DND-41 (cell line): Measurements from ENCODE around the gene INPP5E.

Source experiments
- ATAC-seq: fragments of 200-7000 bp; cut with Tn5 transposase; 3 replicates; pipeline ENCODE4 v1.9.1; 2021; ENCODE audit warnings: low read depth; ENCODE audit not compliant: insufficient read depth
- DNase-seq: peaks from one replicate; pipeline ENCODE4 v3.0.0-alpha.2; 2020
- H2AFZ ChIP-seq: 2 replicates; pipeline ENCODE4 v1.6.0; 2012; ENCODE audit warnings: low read depth, low read length
- H3K27ac ChIP-seq: 2 replicates; pipeline ENCODE4 v1.5.1; 2012; ENCODE audit warnings: low read length, inconsistent platforms
- H3K27me3 ChIP-seq: fragments of 200-600 bp; sonication (generic); 2 replicates; pipeline ENCODE4 v1.6.0; 2012; ENCODE audit warnings: low read length, mild to moderate bottlenecking, inconsistent platforms; ENCODE audit not compliant: insufficient read depth, poor library complexity
- H3K36me3 ChIP-seq: 2 replicates; pipeline ENCODE4 v1.5.1; 2012; ENCODE audit warnings: low read length, inconsistent platforms; ENCODE audit not compliant: insufficient read depth
- H3K4me1 ChIP-seq: 2 replicates; pipeline ENCODE4 v1.5.1; 2012; ENCODE audit warnings: mild to moderate bottlenecking, low read length; ENCODE audit not compliant: insufficient read depth
- H3K4me2 ChIP-seq: 2 replicates; pipeline ENCODE4 v1.6.0; 2012; ENCODE audit warnings: mild to moderate bottlenecking, moderate library complexity, low read length, inconsistent platforms; ENCODE audit not compliant: insufficient read depth
- H3K4me3 ChIP-seq, 2 experiments: fragments of 200-600 bp in 1 of 2; shearing (Covaris generic) in 1 of 2; 2 replicates each; pipeline ENCODE4 v1.5.1; 2012 to 2016; ENCODE audit warnings: inconsistent platforms in 2 of 2, low read length in 2 of 2, mild to moderate bottlenecking in 2 of 2, low read depth in 1 of 2, moderate library complexity in 1 of 2
- H3K79me2 ChIP-seq: 2 replicates; pipeline ENCODE4 v1.6.0; 2012; ENCODE audit warnings: low read length, inconsistent platforms; ENCODE audit not compliant: insufficient read depth
- H3K9ac ChIP-seq: 2 replicates; pipeline ENCODE4 v1.6.0; 2012; ENCODE audit warnings: low read depth, mild to moderate bottlenecking, inconsistent platforms, low read length, moderate library complexity
- H3K9me3 ChIP-seq: 2 replicates; pipeline ENCODE4 v1.5.1; 2012; ENCODE audit warnings: low read length, moderate library complexity, mild to moderate bottlenecking, inconsistent platforms; ENCODE audit not compliant: insufficient read depth, severe bottlenecking
- H4K20me1 ChIP-seq: 2 replicates; pipeline ENCODE4 v1.6.0; 2012; ENCODE audit warnings: low read length; ENCODE audit not compliant: insufficient read depth
- CTCF ChIP-seq: IDR thresholded peaks from 2 replicates; pipeline ENCODE4 v1.5.1; 2012; ENCODE audit warnings: borderline replicate concordance, low read length, moderate library complexity, mild to moderate bottlenecking; ENCODE audit not compliant: poor library complexity, severe bottlenecking; ENCODE audit errors: extremely low read depth
- EZH2 ChIP-seq: IDR thresholded peaks from 3 replicates; pipeline ENCODE4 v1.6.1; 2012; ENCODE audit warnings: borderline replicate concordance, low read depth, mild to moderate bottlenecking, moderate library complexity, low read length, inconsistent platforms; ENCODE audit not compliant: severe bottlenecking

INPP5E gene

GRCh38 chr9:136445799-136446198 lies 6.2 kb upstream of the INPP5E start:
- peaks cover 15% of the 10 kb centered on the region for H4K20me1 ChIP-seq
- no peak overlapping the region for H2AFZ ChIP-seq
- H3K27me3 ChIP-seq: no peaks in the 10 kb centered on the region
- no peaks in the 10 kb centered on the region for H3K79me2 ChIP-seq
- no peaks in the 10 kb centered on the region for H3K9me3 ChIP-seq
- H3K4me2 ChIP-seq: no peak overlapping the region
- no peak overlapping the region for H3K4me3 ChIP-seq
- no peak overlapping the region for H3K27ac ChIP-seq
- no peaks in the 10 kb centered on the region for H3K4me1 ChIP-seq
- no peak for ATAC-seq
- no peak for DNase-seq
- no peak for TF ChIP-seq CTCF
- TF ChIP-seq EZH2: no peak
- no peak overlapping the region for H3K9ac ChIP-seq
- peaks cover 92% of the 10 kb centered on the region for H3K36me3 ChIP-seq

- no peaks in the 10 kb centered on the region for H3K9me3 ChIP-seq
- DNase-seq (no peak), ATAC-seq (no peak)
- peaks cover 5% of the 10 kb centered on the region for H3K79me2 ChIP-seq
- no peaks in the 10 kb centered on the region for H3K27me3 ChIP-seq
- TF ChIP-seq EZH2 (no peak), CTCF (no peak)
- H3K36me3 ChIP-seq: peaks cover 79% of the 10 kb centered on the region
- no peak overlapping the region for H3K27ac ChIP-seq
- no peak overlapping the region for H3K9ac ChIP-seq
- no peak overlapping the region for H3K4me2 ChIP-seq
- H2AFZ ChIP-seq: no peak overlapping the region
- peaks cover 16% of the 10 kb centered on the region for H4K20me1 ChIP-seq
- no peak overlapping the region for H3K4me3 ChIP-seq
- H3K4me1 ChIP-seq: peaks cover 7% of the 10 kb centered on the region
Measured at GRCh38 chr9:136444102-136444501, 4.5 kb upstream of the INPP5E start.

DNA sequence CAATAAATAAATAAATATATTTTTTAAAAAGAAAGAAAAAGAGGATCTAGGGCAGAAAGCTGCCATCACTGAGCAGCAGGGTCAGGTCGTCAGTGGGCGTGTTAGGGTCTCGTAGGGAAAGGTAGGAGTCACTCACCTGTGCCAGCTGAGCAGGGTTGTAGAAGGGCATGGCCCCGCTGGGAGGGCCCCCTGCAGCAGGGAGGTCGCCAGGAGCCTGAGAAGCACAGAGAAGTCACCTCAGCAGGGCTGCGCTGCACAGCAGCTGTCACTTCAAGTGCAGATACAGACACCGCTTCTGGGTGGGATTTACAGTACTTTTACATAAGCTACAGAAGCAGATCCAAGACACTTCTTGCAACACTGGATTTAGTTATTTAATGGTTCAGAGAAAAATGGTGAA lies 4.0 kb upstream of the INPP5E start:
- Histone ChIP-seq H3K4me3 (no peak overlapping the region), H4K20me1 (peaks cover 20% of the 10 kb centered on the region), H3K9me3 (no peaks in the 10 kb centered on the region), H2AFZ (no peak overlapping the region), H3K79me2 (peaks cover 9% of the 10 kb centered on the region), H3K36me3 (peaks cover 74% of the 10 kb centered on the region), H3K4me1 (peaks cover 10% of the 10 kb centered on the region), H3K27ac (no peak overlapping the region), H3K9ac (no peak overlapping the region), H3K27me3 (no peaks in the 10 kb centered on the region), H3K4me2 (no peak overlapping the region)
- DNase-seq: no peak
- TF ChIP-seq CTCF: no peak
- TF ChIP-seq EZH2: no peak
- ATAC-seq: no peak

- TF ChIP-seq CTCF (no peak), EZH2 (no peak)
- no peak overlapping the region for H3K9ac ChIP-seq
- DNase-seq (no peak), ATAC-seq (no peak)
- H3K4me2 ChIP-seq: no peak overlapping the region
- no peak overlapping the region for H2AFZ ChIP-seq
- no peaks in the 10 kb centered on the region for H3K27me3 ChIP-seq
- H3K9me3 ChIP-seq: no peaks in the 10 kb centered on the region
- peaks cover 16% of the 10 kb centered on the region for H3K4me1 ChIP-seq
- no peak overlapping the region for H3K4me3 ChIP-seq
- H3K36me3 ChIP-seq: peaks cover 68% of the 10 kb centered on the region
- H4K20me1 ChIP-seq: peaks cover 26% of the 10 kb centered on the region
- H3K79me2 ChIP-seq: peaks cover 15% of the 10 kb centered on the region
- no peak overlapping the region for H3K27ac ChIP-seq
Measured at GRCh38 chr9:136443087-136443486, 3.4 kb upstream of the INPP5E start.
